ENCODE data around the gene ZNF254. TPM values are rescaled to one million over a fixed set of nuclear protein-coding genes. Genes with fewer than 3 reads are reported as not detected.

Gene ZNF254
- polyA plus RNA-seq, 1 donor from 2014 or later: 49.1 TPM

DNA sequence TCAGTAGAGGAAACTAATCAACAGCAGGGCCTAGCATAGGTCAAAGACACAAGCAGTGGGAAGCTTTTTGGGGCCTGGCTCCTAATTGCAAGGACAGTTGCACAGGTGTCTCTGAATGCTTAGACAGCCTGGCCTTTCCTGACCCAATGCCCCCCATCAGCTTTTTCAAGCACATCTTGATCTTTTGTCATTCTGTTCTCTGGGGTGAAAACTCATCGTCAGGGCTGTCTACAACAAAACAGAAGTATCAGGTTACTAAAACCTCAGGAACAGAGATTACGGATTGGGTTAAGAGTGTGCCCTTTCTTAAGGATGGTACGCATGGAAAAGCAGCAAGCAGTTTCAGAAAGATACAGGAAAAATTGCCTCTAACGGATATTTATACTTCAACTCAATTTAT, 8.3 kb upstream of the ZNF254 start:
- no peak overlapping the region for H3K27ac ChIP-seq (ENCODE audit: low read length)
- H3K4me2 ChIP-seq (ENCODE audit: low read length): no peak overlapping the region
- no peaks in the 10 kb centered on the region for H3K9me2 ChIP-seq (ENCODE audit: insufficient read depth, low read length)

DNA sequence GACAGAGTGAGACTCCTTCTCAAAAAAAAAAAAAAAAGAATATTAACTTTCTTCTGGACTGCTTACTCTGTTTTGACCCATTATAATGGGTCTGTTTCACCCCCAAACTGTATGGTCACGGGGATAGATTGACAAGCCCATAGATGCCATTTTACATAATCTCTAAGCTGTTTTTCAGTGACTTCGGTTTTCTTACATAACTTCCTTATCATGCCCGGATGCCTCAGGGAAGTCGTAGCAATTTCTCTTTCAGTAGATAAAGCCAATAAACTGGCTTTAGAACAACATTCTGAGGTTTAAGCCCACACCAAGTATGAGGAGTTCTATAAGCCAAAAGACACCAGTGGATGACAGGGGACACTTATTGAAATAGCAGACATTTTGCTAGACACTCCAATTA, 5.9 kb upstream of the ZNF254 start:
- Histone ChIP-seq H3K4me2 (ENCODE audit: low read length) (no peak overlapping the region), H3K4me3 (ENCODE audit: low read length) (no peak overlapping the region), H3K27ac (ENCODE audit: low read length) (no peak overlapping the region), H3K9me3 (ENCODE audit: low read length) (no peaks in the 10 kb centered on the region), H3K27me3 (ENCODE audit: insufficient read depth, low read depth, low read length) (no peaks in the 10 kb centered on the region), H3K9me2 (ENCODE audit: insufficient read depth, low read length) (no peaks in the 10 kb centered on the region), H4K20me1 (ENCODE audit: insufficient read depth) (no peaks in the 10 kb centered on the region), H3K36me3 (ENCODE audit: insufficient read depth, low read length) (no peaks in the 10 kb centered on the region), H3K79me2 (replicated peaks; ENCODE audit: insufficient read depth, low read length) (no peaks in the 10 kb centered on the region), H3F3A (ENCODE audit: insufficient read depth, low read length, poor library complexity, severe bottlenecking) (no peaks in the 10 kb centered on the region), H2AFZ (ENCODE audit: low read depth, low read length) (no peak overlapping the region), H3K9ac (ENCODE audit: low read length) (no peak overlapping the region)
- TF ChIP-seq RAD21 (conservative IDR thresholded peaks at IDR 0.05) (no peak), MXI1 (conservative IDR thresholded peaks at IDR 0.05; ENCODE audit: poor library complexity, severe bottlenecking) (no peak), POLR2AphosphoS5 (IDR thresholded peaks at IDR 0.05) (no peak), SMC3 (conservative IDR thresholded peaks at IDR 0.05; ENCODE audit: poor library complexity) (no peak), EP300 (conservative IDR thresholded peaks at IDR 0.05; ENCODE audit: poor library complexity, severe bottlenecking) (no peak)
- TF ChIP-seq, protein P1, sequence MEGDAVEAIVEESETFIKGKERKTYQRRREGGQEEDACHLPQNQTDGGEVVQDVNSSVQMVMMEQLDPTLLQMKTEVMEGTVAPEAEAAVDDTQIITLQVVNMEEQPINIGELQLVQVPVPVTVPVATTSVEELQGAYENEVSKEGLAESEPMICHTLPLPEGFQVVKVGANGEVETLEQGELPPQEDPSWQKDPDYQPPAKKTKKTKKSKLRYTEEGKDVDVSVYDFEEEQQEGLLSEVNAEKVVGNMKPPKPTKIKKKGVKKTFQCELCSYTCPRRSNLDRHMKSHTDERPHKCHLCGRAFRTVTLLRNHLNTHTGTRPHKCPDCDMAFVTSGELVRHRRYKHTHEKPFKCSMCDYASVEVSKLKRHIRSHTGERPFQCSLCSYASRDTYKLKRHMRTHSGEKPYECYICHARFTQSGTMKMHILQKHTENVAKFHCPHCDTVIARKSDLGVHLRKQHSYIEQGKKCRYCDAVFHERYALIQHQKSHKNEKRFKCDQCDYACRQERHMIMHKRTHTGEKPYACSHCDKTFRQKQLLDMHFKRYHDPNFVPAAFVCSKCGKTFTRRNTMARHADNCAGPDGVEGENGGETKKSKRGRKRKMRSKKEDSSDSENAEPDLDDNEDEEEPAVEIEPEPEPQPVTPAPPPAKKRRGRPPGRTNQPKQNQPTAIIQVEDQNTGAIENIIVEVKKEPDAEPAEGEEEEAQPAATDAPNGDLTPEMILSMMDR (IDR thresholded peaks at IDR 0.05; ENCODE audit: poor library complexity, severe bottlenecking): no peak
- TF ChIP-seq, protein P2, sequence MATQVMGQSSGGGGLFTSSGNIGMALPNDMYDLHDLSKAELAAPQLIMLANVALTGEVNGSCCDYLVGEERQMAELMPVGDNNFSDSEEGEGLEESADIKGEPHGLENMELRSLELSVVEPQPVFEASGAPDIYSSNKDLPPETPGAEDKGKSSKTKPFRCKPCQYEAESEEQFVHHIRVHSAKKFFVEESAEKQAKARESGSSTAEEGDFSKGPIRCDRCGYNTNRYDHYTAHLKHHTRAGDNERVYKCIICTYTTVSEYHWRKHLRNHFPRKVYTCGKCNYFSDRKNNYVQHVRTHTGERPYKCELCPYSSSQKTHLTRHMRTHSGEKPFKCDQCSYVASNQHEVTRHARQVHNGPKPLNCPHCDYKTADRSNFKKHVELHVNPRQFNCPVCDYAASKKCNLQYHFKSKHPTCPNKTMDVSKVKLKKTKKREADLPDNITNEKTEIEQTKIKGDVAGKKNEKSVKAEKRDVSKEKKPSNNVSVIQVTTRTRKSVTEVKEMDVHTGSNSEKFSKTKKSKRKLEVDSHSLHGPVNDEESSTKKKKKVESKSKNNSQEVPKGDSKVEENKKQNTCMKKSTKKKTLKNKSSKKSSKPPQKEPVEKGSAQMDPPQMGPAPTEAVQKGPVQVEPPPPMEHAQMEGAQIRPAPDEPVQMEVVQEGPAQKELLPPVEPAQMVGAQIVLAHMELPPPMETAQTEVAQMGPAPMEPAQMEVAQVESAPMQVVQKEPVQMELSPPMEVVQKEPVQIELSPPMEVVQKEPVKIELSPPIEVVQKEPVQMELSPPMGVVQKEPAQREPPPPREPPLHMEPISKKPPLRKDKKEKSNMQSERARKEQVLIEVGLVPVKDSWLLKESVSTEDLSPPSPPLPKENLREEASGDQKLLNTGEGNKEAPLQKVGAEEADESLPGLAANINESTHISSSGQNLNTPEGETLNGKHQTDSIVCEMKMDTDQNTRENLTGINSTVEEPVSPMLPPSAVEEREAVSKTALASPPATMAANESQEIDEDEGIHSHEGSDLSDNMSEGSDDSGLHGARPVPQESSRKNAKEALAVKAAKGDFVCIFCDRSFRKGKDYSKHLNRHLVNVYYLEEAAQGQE (IDR thresholded peaks at IDR 0.05; ENCODE audit: borderline replicate concordance): no peak

More for the DNA sequence above, 8.3 kb upstream of the ZNF254 start:
- Histone ChIP-seq H3K36me3 (ENCODE audit: insufficient read depth, low read length) (peaks cover 13% of the 10 kb centered on the region), H3K4me3 (ENCODE audit: low read length) (no peak overlapping the region), H3K9ac (ENCODE audit: low read length) (no peak overlapping the region), H3K27me3 (ENCODE audit: insufficient read depth, low read depth, low read length) (no peaks in the 10 kb centered on the region), H3K79me2 (replicated peaks; ENCODE audit: insufficient read depth, low read length) (no peaks in the 10 kb centered on the region), H3K9me3 (ENCODE audit: low read length) (no peaks in the 10 kb centered on the region), H2AFZ (ENCODE audit: low read depth, low read length) (no peak overlapping the region), H3F3A (ENCODE audit: insufficient read depth, low read length, poor library complexity, severe bottlenecking) (no peaks in the 10 kb centered on the region), H4K20me1 (ENCODE audit: insufficient read depth) (no peaks in the 10 kb centered on the region)
- TF ChIP-seq EP300 (conservative IDR thresholded peaks at IDR 0.05; ENCODE audit: poor library complexity, severe bottlenecking) (no peak), POLR2AphosphoS5 (IDR thresholded peaks at IDR 0.05) (no peak), EZH2 (IDR thresholded peaks at IDR 0.05; ENCODE audit: borderline replicate concordance, insufficient read depth, low read length, poor library complexity, severe bottlenecking) (no peak), RAD21 (conservative IDR thresholded peaks at IDR 0.05) (no peak), MXI1 (conservative IDR thresholded peaks at IDR 0.05; ENCODE audit: poor library complexity, severe bottlenecking) (no peak), SMC3 (conservative IDR thresholded peaks at IDR 0.05; ENCODE audit: poor library complexity) (no peak), TAF1 (IDR thresholded peaks at IDR 0.05; ENCODE audit: low read depth) (no peak)
- TF ChIP-seq, protein P1 (IDR thresholded peaks at IDR 0.05; ENCODE audit: poor library complexity, severe bottlenecking): no peak
- TF ChIP-seq, protein P2 (IDR thresholded peaks at IDR 0.05; ENCODE audit: borderline replicate concordance): no peak

All from neural cell (in vitro differentiated cells).